Measurements from ENCODE around the gene ADAMTS16.

The ADAMTS16 gene

GRCh38 chr5:5182508-5183188, 42.5 kb downstream of the ADAMTS16 start:
- no peaks in the 10 kb centered on the region for H3K9me3 ChIP-seq (ENCODE audit: control insufficient read depth, low read length)

GRCh38 chr5:5183189-5183699, 43.1 kb downstream of the ADAMTS16 start:
- no peak overlapping the region for H3K27ac ChIP-seq (ENCODE audit: insufficient read depth, low read depth, low read length, poor library complexity, severe bottlenecking)
- H3K9me3 ChIP-seq (ENCODE audit: control insufficient read depth, low read length), result no peaks in the 10 kb centered on the region
- peaks cover 62% of the 10 kb centered on the region for H3K27me3 ChIP-seq (ENCODE audit: control insufficient read depth, insufficient read depth, low read length, poor library complexity, severe bottlenecking)
- WGBS, 2 experiments, result 11 to 13% methylated on average over 16 of the region's 16 CpGs
- peaks cover 28% of the 10 kb centered on the region for H3K4me1 ChIP-seq (ENCODE audit: control insufficient read depth, insufficient read depth, low read length)
- H3K4me3 ChIP-seq (ENCODE audit: insufficient read depth, low read depth, low read length), result no peak overlapping the region
- no peaks in the 10 kb centered on the region for H3K36me3 ChIP-seq (ENCODE audit: control insufficient read depth, insufficient read depth, low read length)

More at GRCh38 chr5:5182508-5183188, 42.5 kb downstream of the ADAMTS16 start:
- no peaks in the 10 kb centered on the region for H3K36me3 ChIP-seq (ENCODE audit: control insufficient read depth, insufficient read depth, low read length)
- H3K4me3 ChIP-seq (ENCODE audit: insufficient read depth, low read depth, low read length), result no peak overlapping the region
- H3K27ac ChIP-seq (ENCODE audit: insufficient read depth, low read depth, low read length, poor library complexity, severe bottlenecking), result no peak overlapping the region
- H3K4me1 ChIP-seq (ENCODE audit: control insufficient read depth, insufficient read depth, low read length), result peaks cover 28% of the 10 kb centered on the region
- WGBS, 2 experiments, result 11 to 18% methylated on average over 4 of the region's 5 CpGs
- H3K27me3 ChIP-seq (ENCODE audit: control insufficient read depth, insufficient read depth, low read length, poor library complexity, severe bottlenecking), result peaks cover 62% of the 10 kb centered on the region

GRCh38 chr5:5183933-5184332, 43.8 kb downstream of the ADAMTS16 start:
- peaks cover 57% of the 10 kb centered on the region for H3K27me3 ChIP-seq (ENCODE audit: control insufficient read depth, insufficient read depth, low read length, poor library complexity, severe bottlenecking)
- H3K4me3 ChIP-seq (ENCODE audit: insufficient read depth, low read depth, low read length), result no peak overlapping the region
- 84 to 86% methylated on average over 10 of the region's 10 CpGs for WGBS, 2 experiments
- H3K36me3 ChIP-seq (ENCODE audit: control insufficient read depth, insufficient read depth, low read length), result no peaks in the 10 kb centered on the region
- H3K4me1 ChIP-seq (ENCODE audit: control insufficient read depth, insufficient read depth, low read length), result peaks cover 24% of the 10 kb centered on the region
- no peaks in the 10 kb centered on the region for H3K9me3 ChIP-seq (ENCODE audit: control insufficient read depth, low read length)
- no peak overlapping the region for H3K27ac ChIP-seq (ENCODE audit: insufficient read depth, low read depth, low read length, poor library complexity, severe bottlenecking)

GRCh38 chr5:5188376-5189050, 48.4 kb downstream of the ADAMTS16 start:
- Histone ChIP-seq H3K9me3 (ENCODE audit: control insufficient read depth, low read length) (no peaks in the 10 kb centered on the region), H3K27ac (ENCODE audit: insufficient read depth, low read depth, low read length, poor library complexity, severe bottlenecking) (no peak overlapping the region), H3K27me3 (ENCODE audit: control insufficient read depth, insufficient read depth, low read length, poor library complexity, severe bottlenecking) (peaks cover 16% of the 10 kb centered on the region), H3K4me1 (ENCODE audit: control insufficient read depth, insufficient read depth, low read length) (no peaks in the 10 kb centered on the region), H3K36me3 (ENCODE audit: control insufficient read depth, insufficient read depth, low read length) (no peaks in the 10 kb centered on the region), H3K4me3 (ENCODE audit: insufficient read depth, low read depth, low read length) (no peak overlapping the region)
- WGBS, 2 experiments, result 96 to 98% methylated on average over 9 to 11 of the region's 11 CpGs

GRCh38 chr5:5189051-5189430, 48.9 kb downstream of the ADAMTS16 start:
- H3K36me3 ChIP-seq (ENCODE audit: control insufficient read depth, insufficient read depth, low read length), result no peaks in the 10 kb centered on the region
- H3K9me3 ChIP-seq (ENCODE audit: control insufficient read depth, low read length), result no peaks in the 10 kb centered on the region
- no peak overlapping the region for H3K4me3 ChIP-seq (ENCODE audit: insufficient read depth, low read depth, low read length)
- 96% methylated on average over 7 of the region's 7 CpGs for WGBS, 2 experiments
- H3K27ac ChIP-seq (ENCODE audit: insufficient read depth, low read depth, low read length, poor library complexity, severe bottlenecking), result no peak overlapping the region
- no peaks in the 10 kb centered on the region for H3K4me1 ChIP-seq (ENCODE audit: control insufficient read depth, insufficient read depth, low read length)
- H3K27me3 ChIP-seq (ENCODE audit: control insufficient read depth, insufficient read depth, low read length, poor library complexity, severe bottlenecking), result peaks cover 11% of the 10 kb centered on the region

GRCh38 chr5:5191906-5192305, 51.8 kb downstream of the ADAMTS16 start:
- H3K27ac ChIP-seq (ENCODE audit: insufficient read depth, low read depth, low read length, poor library complexity, severe bottlenecking), result no peak overlapping the region
- no peaks in the 10 kb centered on the region for H3K9me3 ChIP-seq (ENCODE audit: control insufficient read depth, low read length)
- 89 to 94% methylated on average over 2 to 3 of the region's 3 CpGs for WGBS, 2 experiments
- H3K27me3 ChIP-seq (ENCODE audit: control insufficient read depth, insufficient read depth, low read length, poor library complexity, severe bottlenecking), result no peaks in the 10 kb centered on the region
- H3K4me1 ChIP-seq (ENCODE audit: control insufficient read depth, insufficient read depth, low read length), result no peaks in the 10 kb centered on the region
- H3K36me3 ChIP-seq (ENCODE audit: control insufficient read depth, insufficient read depth, low read length), result no peaks in the 10 kb centered on the region
- H3K4me3 ChIP-seq (ENCODE audit: insufficient read depth, low read depth, low read length), result no peak overlapping the region

- H3K9me3 ChIP-seq (ENCODE audit: control insufficient read depth, low read length), result no peaks in the 10 kb centered on the region
- H3K4me3 ChIP-seq (ENCODE audit: insufficient read depth, low read depth, low read length), result no peak overlapping the region
- H3K36me3 ChIP-seq (ENCODE audit: control insufficient read depth, insufficient read depth, low read length), result no peaks in the 10 kb centered on the region
- 93 to 97% methylated on average over 2 of the region's 2 CpGs for WGBS, 2 experiments
- no peaks in the 10 kb centered on the region for H3K27me3 ChIP-seq (ENCODE audit: control insufficient read depth, insufficient read depth, low read length, poor library complexity, severe bottlenecking)
- no peaks in the 10 kb centered on the region for H3K4me1 ChIP-seq (ENCODE audit: control insufficient read depth, insufficient read depth, low read length)
- no peak overlapping the region for H3K27ac ChIP-seq (ENCODE audit: insufficient read depth, low read depth, low read length, poor library complexity, severe bottlenecking)
Observed at GRCh38 chr5:5192681-5193080, 52.6 kb downstream of the ADAMTS16 start.

- no peaks in the 10 kb centered on the region for H3K9me3 ChIP-seq (ENCODE audit: control insufficient read depth, low read length)
- H3K4me3 ChIP-seq (ENCODE audit: insufficient read depth, low read depth, low read length), result no peak overlapping the region
- no peaks in the 10 kb centered on the region for H3K27me3 ChIP-seq (ENCODE audit: control insufficient read depth, insufficient read depth, low read length, poor library complexity, severe bottlenecking)
- H3K36me3 ChIP-seq (ENCODE audit: control insufficient read depth, insufficient read depth, low read length), result no peaks in the 10 kb centered on the region
- no peak overlapping the region for H3K27ac ChIP-seq (ENCODE audit: insufficient read depth, low read depth, low read length, poor library complexity, severe bottlenecking)
- no peaks in the 10 kb centered on the region for H3K4me1 ChIP-seq (ENCODE audit: control insufficient read depth, insufficient read depth, low read length)
- 97 to 98% methylated on average over 4 of the region's 4 CpGs for WGBS, 2 experiments
Observed at GRCh38 chr5:5195128-5195918, 55.2 kb downstream of the ADAMTS16 start.

GRCh38 chr5:5198135-5198534, 58.0 kb downstream of the ADAMTS16 start:
- no peaks in the 10 kb centered on the region for H3K9me3 ChIP-seq (ENCODE audit: control insufficient read depth, low read length)
- H3K36me3 ChIP-seq (ENCODE audit: control insufficient read depth, insufficient read depth, low read length), result no peaks in the 10 kb centered on the region
- no peak overlapping the region for H3K27ac ChIP-seq (ENCODE audit: insufficient read depth, low read depth, low read length, poor library complexity, severe bottlenecking)
- H3K4me1 ChIP-seq (ENCODE audit: control insufficient read depth, insufficient read depth, low read length), result no peaks in the 10 kb centered on the region
- 87 to 89% methylated on average over 7 of the region's 7 CpGs for WGBS, 2 experiments
- H3K4me3 ChIP-seq (ENCODE audit: insufficient read depth, low read depth, low read length), result no peak overlapping the region
- H3K27me3 ChIP-seq (ENCODE audit: control insufficient read depth, insufficient read depth, low read length, poor library complexity, severe bottlenecking), result no peaks in the 10 kb centered on the region

- Histone ChIP-seq H3K4me3 (ENCODE audit: insufficient read depth, low read depth, low read length) (no peak overlapping the region), H3K27me3 (ENCODE audit: control insufficient read depth, insufficient read depth, low read length, poor library complexity, severe bottlenecking) (no peaks in the 10 kb centered on the region), H3K4me1 (ENCODE audit: control insufficient read depth, insufficient read depth, low read length) (no peaks in the 10 kb centered on the region), H3K9me3 (ENCODE audit: control insufficient read depth, low read length) (no peaks in the 10 kb centered on the region), H3K36me3 (ENCODE audit: control insufficient read depth, insufficient read depth, low read length) (no peaks in the 10 kb centered on the region), H3K27ac (ENCODE audit: insufficient read depth, low read depth, low read length, poor library complexity, severe bottlenecking) (no peak overlapping the region)
- WGBS, 2 experiments, result 0% methylated on average over 1 of the region's 1 CpG
Observed at GRCh38 chr5:5198815-5199214, 58.7 kb downstream of the ADAMTS16 start.

All from ectodermal cell (in vitro differentiated cells).